GM15510 (cell line): ENCODE data around the gene ZNF14.

ENCODE experiments used
- POLR2A ChIP-seq: IDR thresholded peaks from 3 replicates; pipeline ENCODE4 v1.6.1; 2011; ENCODE audit warnings: borderline replicate concordance; ENCODE audit not compliant: insufficient read length; ENCODE audit errors: extremely low read depth

Gene ZNF14

GRCh38 chr19:19711934-19712828 lies 20.7 kb downstream of the ZNF14 start:
- TF ChIP-seq POLR2A: no peak

- TF ChIP-seq POLR2A: no peak
These were observed 21.5 kb downstream of the ZNF14 start for GRCh38 chr19:19711306-19711933.

GRCh38 chr19:19710506-19710905 lies 22.4 kb downstream of the ZNF14 start:
- no peak for TF ChIP-seq POLR2A

- no peak for TF ChIP-seq POLR2A
These were observed 28.1 kb downstream of the ZNF14 start for GRCh38 chr19:19704836-19705235.

GRCh38 chr19:19697589-19697988 lies 35.3 kb downstream of the ZNF14 start:
- no peak for TF ChIP-seq POLR2A

- no peak for TF ChIP-seq POLR2A
These were observed 36.5 kb downstream of the ZNF14 start for GRCh38 chr19:19696386-19696785.

GRCh38 chr19:19691683-19692082 lies 41.2 kb downstream of the ZNF14 start:
- no peak for TF ChIP-seq POLR2A

- TF ChIP-seq POLR2A: no peak
These were observed 45.8 kb downstream of the ZNF14 start for GRCh38 chr19:19687090-19687489.

- no peak for TF ChIP-seq POLR2A
These were observed 46.3 kb downstream of the ZNF14 start for GRCh38 chr19:19686580-19686979.

- no peak for TF ChIP-seq POLR2A
These were observed 53.5 kb downstream of the ZNF14 start for GRCh38 chr19:19679176-19680073.

- TF ChIP-seq POLR2A: no peak
These were observed 55.3 kb downstream of the ZNF14 start for GRCh38 chr19:19677579-19677978.

- TF ChIP-seq POLR2A: no peak
These were observed 58.6 kb downstream of the ZNF14 start for GRCh38 chr19:19674315-19674714.

- TF ChIP-seq POLR2A: no peak
These were observed 60.1 kb downstream of the ZNF14 start for GRCh38 chr19:19672816-19673215.

GRCh38 chr19:19670070-19670551 lies 62.8 kb downstream of the ZNF14 start:
- no peak for TF ChIP-seq POLR2A
